Endothelial cell of umbilical vein (primary cell): ENCODE results near the gene ZNF3. TPM values are rescaled to one million over a fixed set of nuclear protein-coding genes. Genes with fewer than 3 reads are reported as not detected.
A peak's percentile ranks its signal among the peaks of the same experiment; 100 is the strongest.

ENCODE experiments used
- BruUV-seq: library from RNA; stranded (reverse); fragments of 400-500 nt; replicated peaks from 2 replicates; lab custom pipeline; 2021; lab: Mats Ljungman, UMichigan
- CTCF ChIA-PET: fragments of 300-600, 350-600 bp; sonication (Branson Sonifier 250); formaldehyde crosslinking; loops from one replicate; lab custom pipeline; 2021; ENCODE audit warnings: antibody characterized with exemption, inconsistent platforms; lab: Charles Lee
- POLR2A ChIA-PET: fragments of 300-600, 350-600 bp; sonication (Branson Sonifier 250); formaldehyde crosslinking; loops from one replicate; lab custom pipeline; 2021; ENCODE audit warnings: antibody characterized with exemption, inconsistent platforms; lab: Charles Lee
- DNase-seq: peaks from one replicate; pipeline ENCODE4 v3.0.0-alpha.2; 2011; ENCODE audit warnings: low read depth, low spot score
- FAIRE-seq: peaks from 2 replicates; lab custom pipeline; 2011; peaks lifted over from hg19 to GRCh38; lab: Jason Lieb, UNC
- H2AFZ ChIP-seq: 2 replicates; pipeline ENCODE4 v1.6.0; 2012; ENCODE audit warnings: low read depth, low read length, control low read depth, inconsistent platforms
- H3K27ac ChIP-seq: 2 replicates; pipeline ENCODE4 v1.5.1; 2011; ENCODE audit warnings: low read depth, mild to moderate bottlenecking, control low read depth, low read length, moderate library complexity; ENCODE audit not compliant: insufficient read depth
- H3K27me3 ChIP-seq, 2 experiments: 2 replicates each; pipeline versions ENCODE4 v1.6.0 to v1.6.1; 2011; ENCODE audit warnings: low read length in 2 of 2, mixed read lengths in 1 of 2; ENCODE audit not compliant: control insufficient read depth in 2 of 2, insufficient read depth in 2 of 2
- H3K36me3 ChIP-seq, 2 experiments: 2 replicates in 1 of 2; 3 replicates in 1 of 2; pipeline ENCODE4 v1.5.1; 2011; ENCODE audit warnings: low read length in 2 of 2, mild to moderate bottlenecking in 1 of 2, moderate library complexity in 1 of 2; ENCODE audit not compliant: control insufficient read depth in 2 of 2, insufficient read depth in 2 of 2; ENCODE audit errors: extremely low read depth in 1 of 2
- H3K4me1 ChIP-seq: 3 replicates; pipeline ENCODE4 v1.5.1; 2011; ENCODE audit warnings: mild to moderate bottlenecking, low read length; ENCODE audit not compliant: control insufficient read depth, insufficient read depth; ENCODE audit errors: extremely low read depth
- H3K4me2 ChIP-seq: 2 replicates; pipeline ENCODE4 v1.6.1; 2011; ENCODE audit warnings: low read length, control low read depth, mixed read lengths; ENCODE audit not compliant: insufficient read depth
- H3K4me3 ChIP-seq, 3 experiments: fragments of 200-600 bp in 1 of 3; sonication (generic), shearing (Covaris generic) in 1 of 3; replicated peaks in 1 of 3; 2 replicates each; pipeline ENCODE4 v1.5.1; 2011 to 2016; ENCODE audit warnings: control low read depth in 3 of 3, low read length in 3 of 3, mild to moderate bottlenecking in 2 of 3, inconsistent platforms in 1 of 3, low read depth in 1 of 3, moderate library complexity in 1 of 3; ENCODE audit not compliant: insufficient read depth in 1 of 3
- H3K79me2 ChIP-seq: 2 replicates; pipeline ENCODE4 v1.6.0; 2012; ENCODE audit warnings: low read length, inconsistent platforms; ENCODE audit not compliant: control insufficient read depth, insufficient read depth
- H3K9ac ChIP-seq: replicated peaks from 2 replicates; pipeline ENCODE3; 2011; ENCODE audit warnings: low read length, control low read depth; ENCODE audit not compliant: insufficient read depth; ENCODE audit errors: extremely low read depth
- H3K9me1 ChIP-seq: replicated peaks from 3 replicates; pipeline ENCODE4 v1.6.0; 2011; ENCODE audit warnings: mild to moderate bottlenecking, low read length; ENCODE audit not compliant: control insufficient read depth, insufficient read depth; ENCODE audit errors: extremely low read depth
- H3K9me3 ChIP-seq: replicated peaks from 2 replicates; pipeline ENCODE4 v1.5.1; 2012; ENCODE audit warnings: low read length, inconsistent platforms; ENCODE audit not compliant: control insufficient read depth, insufficient read depth
- H4K20me1 ChIP-seq: replicated peaks from 2 replicates; pipeline ENCODE3; 2011; ENCODE audit warnings: mild to moderate bottlenecking, low read length; ENCODE audit not compliant: control insufficient read depth, insufficient read depth; ENCODE audit errors: extremely low read depth
- CTCF ChIP-seq, 2 donors: IDR thresholded peaks; 1 replicate in 1 of 2; 2 replicates in 1 of 2; pipeline ENCODE4 v1.5.1; 2011; ENCODE audit warnings: low read length in 2 of 2, mild to moderate bottlenecking in 2 of 2, moderate library complexity in 2 of 2, control low read depth in 1 of 2, inconsistent platforms in 1 of 2, low read depth in 1 of 2; ENCODE audit not compliant: insufficient read depth in 1 of 2; ENCODE audit errors: extremely low read depth in 1 of 2
- FOS ChIP-seq: IDR thresholded peaks from 2 replicates; pipeline ENCODE4 v1.6.1; 2011; ENCODE audit warnings: mild to moderate bottlenecking, low read length, moderate library complexity, borderline replicate concordance; ENCODE audit not compliant: insufficient read depth
- GATA2 ChIP-seq: IDR thresholded peaks from 2 replicates; pipeline ENCODE4 v1.7.0; 2011; ENCODE audit warnings: low read depth, mild to moderate bottlenecking, moderate library complexity, mixed read lengths, low read length; ENCODE audit not compliant: insufficient read length, insufficient read depth
- JUN ChIP-seq: IDR thresholded peaks from 2 replicates; pipeline ENCODE4 v1.6.1; 2011; ENCODE audit warnings: borderline replicate concordance, low read depth; ENCODE audit not compliant: insufficient read length, insufficient read depth
- MAX ChIP-seq: IDR thresholded peaks from 2 replicates; pipeline ENCODE4 v1.6.1; 2011; ENCODE audit not compliant: insufficient read depth, insufficient read length
- MYC ChIP-seq: IDR thresholded peaks from one replicate; pipeline ENCODE4 v1.6.1; 2011; ENCODE audit warnings: mild to moderate bottlenecking, low read depth, low read length
- POLR2A ChIP-seq: IDR thresholded peaks from 2 replicates; pipeline ENCODE4 v1.6.1; 2012; ENCODE audit warnings: low read depth, mild to moderate bottlenecking, control low read depth, low read length
- POLR2AphosphoS5 ChIP-seq: IDR thresholded peaks from 2 replicates; pipeline ENCODE4 v1.6.1; 2012; ENCODE audit warnings: low read depth, mild to moderate bottlenecking, control low read depth, low read length, moderate library complexity; ENCODE audit not compliant: insufficient read depth
- dilution Hi-C: fragments of 300-500 bp; cut with MboI; formaldehyde crosslinking; loops from one replicate; pipeline ENCODE4 v1.15.0; 2019; ENCODE audit warnings: low sequenced_read_pairs; ENCODE audit not compliant: extremely low pct_ligation_motif_present
- intact Hi-C: fragments of 100-400 bp; cut with micrococcal nuclease; formaldehyde crosslinking; loops from one replicate; pipeline ENCODE4 v1.10.0; 2022
- polyA plus RNA-seq, 4 experiments: library from polyadenylated mRNA; depleted of rRNA in 3 of 4; stranded (reverse) in 3 of 4; unstranded in 1 of 4; fragments of >200 nt; gene quantifications; 2 replicates each; pipeline versions ENCODE4 v1.2.1 to v1.2.3, GENCODE V29; 2011 to 2012; ENCODE audit warnings: missing spikeins in 1 of 4
- total RNA-seq: library from RNA; stranded (reverse); gene quantifications from 2 replicates; pipeline ENCODE4 v1.2.3, GENCODE V29; 2021

The ZNF3 gene
- total and polyA plus RNA-seq, 2 donors (not counting 3 experiments of a cell fraction or from before 2014, with no cell fraction given), result 21.8 to 30.9 TPM

GRCh38 chr7:100065452-100066186 is 15.9 kb downstream of the ZNF3 start:
- TF ChIP-seq CTCF (IDR thresholded peaks at IDR 0.05; ENCODE audit: extremely low read depth in 1 of 2, insufficient read depth in 1 of 2, low read depth in 1 of 2, low read length in 2 of 2), result no peak
- no peak for TF ChIP-seq POLR2A
- TF ChIP-seq POLR2AphosphoS5, result no peak
- TF ChIP-seq JUN, result no peak
- no peak for TF ChIP-seq GATA2
- no peak for TF ChIP-seq MAX
- no peak for TF ChIP-seq FOS
- no peak for TF ChIP-seq MYC
- ChIA-PET POLR2A (interaction anchor here (0.5 kb wide), 1 partner anchor 72 kb away, joined by 5 read pairs; no protein-coding TSS in a partner anchor), CTCF (no interaction called here)
- FAIRE-seq (no peak), DNase-seq (peak; percentile 38)
- dilution Hi-C loops (no loop called here), intact Hi-C loops (no loop called here)
- Histone ChIP-seq H4K20me1 (no peaks in the 10 kb centered on the region), H3K9me1 (no peaks in the 10 kb centered on the region), H3K36me3 (peaks cover 14 to 22% of the 10 kb centered on the region in 2 experiments), H3K4me3 (no peak overlapping the region), H3K79me2 (no peaks in the 10 kb centered on the region), H3K4me2 (no peak overlapping the region), H3K27me3 (no peaks in the 10 kb centered on the region), H3K9me3 (peaks cover 6% of the 10 kb centered on the region), H3K27ac (no peak overlapping the region), H2AFZ (no peak overlapping the region), H3K9ac (no peak overlapping the region), H3K4me1 (no peaks in the 10 kb centered on the region)
- BruUV-seq, result no TSS peak
